HL-60/S4 treated with phorbol 12-myristate 13-acetate at 8.2 ng/mL for 4 days and 3 days (cell line): ENCODE data around the gene MYOM3.

Experiments used
- in situ Hi-C: fragments of 300-500 bp; cut with MboI; formaldehyde crosslinking; loops from 2 replicates; pipeline ENCODE4 v1.15.0; 2022; ENCODE audit warnings: low sequenced_read_pairs

The MYOM3 gene

DNA sequence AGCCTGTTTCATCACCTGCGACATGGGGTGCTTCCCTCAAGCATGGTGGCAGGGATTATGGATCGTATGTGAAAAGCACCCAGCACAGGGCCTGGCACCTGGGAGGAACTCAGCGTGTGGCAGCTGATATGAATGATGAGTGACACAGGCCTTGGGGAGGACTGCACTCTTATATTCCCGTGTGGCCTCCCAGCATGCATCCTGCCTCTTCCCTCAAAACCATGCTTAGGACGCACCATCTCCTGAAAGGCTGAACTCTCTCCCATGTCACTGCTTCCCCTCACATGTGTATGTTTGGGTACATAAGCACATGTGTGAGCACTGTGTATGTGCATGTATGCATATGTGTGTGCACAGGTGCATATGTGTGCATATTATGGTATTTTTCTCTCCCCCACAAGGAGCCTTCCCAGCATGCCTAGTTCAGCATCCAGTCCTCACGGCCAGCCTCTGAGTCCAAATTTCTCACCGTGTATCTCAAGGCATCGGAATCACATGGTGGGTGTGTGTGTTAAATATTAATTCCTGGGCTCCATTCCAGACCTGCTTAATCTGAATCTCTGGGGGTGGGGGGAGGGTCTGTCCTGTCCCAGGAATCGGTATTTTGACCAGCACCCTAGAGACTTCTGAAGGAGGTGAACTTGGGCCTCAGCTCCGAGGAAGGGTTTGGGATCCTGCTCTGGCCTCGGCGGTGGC lies 12.8 kb downstream of the MYOM3 start:
- in situ Hi-C loops, result loop anchor here (25.0 kb wide), 1 partner anchor 288 kb away; no protein-coding TSS in a partner anchor

DNA sequence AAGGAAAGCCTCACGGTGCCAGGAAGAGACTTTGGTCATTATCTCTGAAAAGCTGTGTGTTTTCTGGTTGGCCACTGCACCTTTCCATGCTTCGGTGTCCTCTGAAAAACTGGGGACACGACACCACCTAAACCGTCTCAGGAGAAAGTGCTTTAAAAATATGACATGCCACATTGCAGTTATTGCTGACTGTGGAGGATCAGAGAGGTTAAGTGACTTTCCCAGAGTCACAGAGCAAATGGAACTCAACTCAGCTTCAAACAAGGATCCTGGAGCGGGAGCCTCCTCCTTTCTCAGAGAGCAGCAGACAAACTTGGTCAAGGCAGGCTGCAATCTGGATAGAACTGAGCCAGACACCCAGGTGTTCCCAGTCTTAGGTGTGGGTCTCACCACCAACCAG lies 13.8 kb downstream of the MYOM3 start:
- in situ Hi-C loops, result loop anchor here (25.0 kb wide), 1 partner anchor 289 kb away; no protein-coding TSS in a partner anchor

DNA sequence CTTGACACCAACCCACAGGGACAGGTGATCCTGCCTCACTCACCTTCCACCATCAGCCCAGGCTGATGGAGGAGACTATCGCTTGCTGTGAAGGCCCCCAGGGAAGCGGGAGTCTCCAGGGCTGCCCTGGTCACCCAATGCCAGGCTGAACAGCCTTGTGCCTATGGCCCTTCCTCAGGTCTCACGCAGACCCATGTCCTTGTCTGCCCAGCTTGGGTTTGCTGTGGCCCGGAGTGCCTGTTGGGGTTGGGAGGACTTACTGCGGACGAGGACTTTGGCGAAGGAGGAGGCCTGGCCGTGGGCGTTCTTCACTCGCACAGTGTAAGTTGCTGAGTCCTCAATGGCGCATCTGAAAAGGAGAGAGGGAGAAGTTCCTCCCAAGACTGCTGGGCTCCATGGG lies 14.3 kb downstream of the MYOM3 start:
- in situ Hi-C loops, result loop anchor here (25.0 kb wide), 1 partner anchor 290 kb away; no protein-coding TSS in a partner anchor

DNA sequence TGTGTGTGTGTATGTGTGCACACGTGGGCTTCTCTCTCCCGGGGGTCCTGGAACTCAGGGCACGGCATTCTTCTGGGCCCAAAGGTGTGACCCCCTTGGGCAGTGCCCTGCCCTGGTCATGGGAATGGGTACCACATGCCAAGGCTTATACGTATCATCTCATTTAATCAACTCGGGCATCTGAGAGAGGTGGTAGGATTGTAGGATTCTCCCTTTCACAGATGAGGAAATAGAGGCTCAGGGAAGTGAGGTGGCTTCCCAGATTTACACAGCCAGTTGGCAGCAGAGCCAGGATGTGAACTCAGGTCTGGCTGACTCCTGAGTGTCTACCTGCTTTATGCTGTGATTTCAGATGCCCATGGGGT lies 15.2 kb downstream of the MYOM3 start:
- in situ Hi-C loops, result loop anchor here (25.0 kb wide), 1 partner anchor 291 kb away; no protein-coding TSS in a partner anchor

DNA sequence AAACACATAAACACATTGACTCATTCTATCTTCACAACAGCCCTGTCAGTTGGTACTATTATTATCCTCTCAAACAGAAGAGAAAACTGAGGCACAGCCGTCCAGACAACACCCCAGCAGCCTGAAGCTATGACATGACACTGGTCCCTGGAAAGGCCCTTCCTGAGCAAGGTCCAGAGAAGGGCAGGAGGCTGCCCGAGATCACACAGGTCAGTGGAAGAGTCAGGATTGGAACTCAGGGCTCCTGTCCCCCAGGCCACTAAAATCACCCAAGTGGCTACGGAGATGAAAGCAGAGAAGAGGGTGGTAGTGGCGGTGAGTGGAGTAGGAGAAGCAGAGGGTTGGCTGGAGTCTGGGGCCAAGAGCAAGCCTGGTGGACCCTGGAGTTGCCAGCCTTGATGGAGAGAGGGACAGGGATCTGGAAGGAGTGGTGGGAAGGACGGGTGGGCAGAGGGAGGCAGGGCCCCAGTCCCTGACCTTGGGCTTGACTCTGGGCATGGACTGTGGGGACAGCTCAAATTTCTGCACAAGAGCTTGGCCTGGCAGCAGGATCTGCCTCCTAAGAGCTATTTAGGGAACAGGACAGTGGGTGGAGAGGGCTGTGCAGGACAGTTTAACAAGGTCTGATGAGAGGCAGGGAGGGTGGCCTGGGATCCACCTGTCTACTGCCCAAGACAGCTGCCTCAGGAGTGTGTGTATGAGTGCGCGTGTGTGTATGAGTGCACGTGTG lies 15.8 kb downstream of the MYOM3 start:
- in situ Hi-C loops, result loop anchor here (25.0 kb wide), 1 partner anchor 291 kb away; no protein-coding TSS in a partner anchor

DNA sequence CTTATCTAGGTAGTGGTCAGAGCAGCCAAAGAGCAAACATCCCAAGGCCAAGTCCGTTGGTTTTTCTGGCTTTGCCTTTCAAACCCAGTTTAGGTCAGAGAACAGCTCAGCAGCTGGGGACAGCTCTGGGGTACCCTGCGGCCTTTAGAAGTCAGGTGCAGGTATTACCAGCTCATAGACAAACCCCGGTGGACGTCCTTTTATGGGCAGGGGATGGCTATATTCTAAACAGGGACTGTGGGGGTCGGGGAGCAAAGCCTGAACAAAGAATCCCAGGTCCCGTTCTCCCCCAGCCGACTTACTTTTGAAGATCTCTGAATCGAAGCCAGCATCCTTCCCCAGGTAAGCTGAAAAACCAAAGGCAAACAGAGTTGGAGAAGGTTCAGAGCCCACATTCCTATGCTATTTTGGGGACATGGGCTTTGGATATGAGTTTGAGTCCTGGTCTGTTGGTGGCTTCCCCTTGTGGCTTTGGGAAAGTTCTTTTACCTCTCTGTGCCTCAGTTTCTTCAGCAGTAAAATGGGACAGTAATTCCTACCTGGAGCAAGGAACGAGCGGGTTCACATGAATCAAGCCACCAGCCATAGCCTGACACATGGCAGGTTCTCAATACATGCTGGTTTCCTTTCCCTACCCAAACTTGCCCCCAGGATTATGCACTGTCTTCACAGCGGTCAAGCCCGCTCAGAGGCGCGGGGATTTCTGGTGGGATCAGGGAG lies 16.6 kb downstream of the MYOM3 start:
- in situ Hi-C loops, result loop anchor here (25.0 kb wide), 1 partner anchor 292 kb away; no protein-coding TSS in a partner anchor

DNA sequence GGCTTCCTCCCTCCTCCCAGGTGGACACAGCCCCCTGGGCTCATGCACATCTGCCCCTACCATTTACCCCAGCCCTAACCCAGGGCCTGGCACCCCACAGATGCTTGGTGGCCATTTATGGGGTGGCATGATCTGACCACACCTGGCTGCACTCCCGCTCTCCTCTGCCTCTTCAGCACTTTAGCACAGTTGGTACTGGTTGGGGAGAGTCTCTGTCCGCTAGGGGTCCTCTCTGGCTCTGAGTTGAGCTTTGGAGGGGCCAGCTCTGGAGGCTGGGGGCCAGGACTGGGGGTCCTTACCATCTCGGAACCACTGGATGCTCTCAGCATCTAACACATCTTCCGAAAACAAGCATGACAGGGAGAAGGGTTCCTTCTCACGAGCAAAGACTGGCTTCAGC lies 17.4 kb downstream of the MYOM3 start:
- in situ Hi-C loops, result loop anchor here (25.0 kb wide), 1 partner anchor 293 kb away; no protein-coding TSS in a partner anchor

DNA sequence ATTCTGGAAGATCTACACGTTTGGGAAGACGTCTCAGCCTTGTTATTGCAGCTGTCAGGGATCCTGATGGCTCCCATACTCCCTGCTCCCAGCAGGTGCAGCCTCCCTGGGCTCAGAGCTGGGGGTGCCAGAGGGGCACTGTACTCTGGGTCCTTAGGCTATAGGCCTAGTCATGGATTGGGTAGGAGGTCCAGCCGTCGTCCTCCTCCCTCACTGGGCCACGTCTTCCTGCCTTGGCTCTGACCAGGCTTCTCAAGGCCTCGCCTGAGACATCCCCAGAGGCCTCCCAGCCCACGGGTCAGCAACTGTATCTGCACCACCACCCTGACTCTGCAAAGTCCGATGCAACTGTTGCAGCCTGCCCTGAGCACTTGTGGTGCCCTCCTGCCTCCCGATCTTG lies 18.2 kb downstream of the MYOM3 start:
- in situ Hi-C loops, result loop anchor here (25.0 kb wide), 1 partner anchor 294 kb away; no protein-coding TSS in a partner anchor

DNA sequence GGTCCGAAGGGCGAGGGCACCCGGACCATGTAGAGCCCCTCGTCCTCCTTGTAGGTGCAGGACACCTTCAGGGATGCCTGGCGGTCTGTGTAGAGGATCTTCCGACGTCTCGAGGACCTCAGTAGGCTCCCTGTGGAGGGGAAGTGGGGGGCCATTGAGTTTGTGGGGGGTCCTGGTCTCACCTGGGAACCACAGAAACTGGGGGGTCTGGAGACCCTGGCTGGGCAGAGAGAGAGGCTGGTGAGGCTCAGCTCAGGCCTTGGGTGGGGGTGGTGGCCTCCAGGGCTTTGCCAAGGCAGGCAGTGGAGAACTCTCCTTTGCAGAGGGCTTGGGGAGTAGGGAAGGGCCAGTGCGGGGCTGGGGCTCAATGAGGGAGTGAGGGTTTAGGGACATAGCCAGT lies 19.0 kb downstream of the MYOM3 start:
- in situ Hi-C loops, result loop anchor here (25.0 kb wide), 1 partner anchor 294 kb away; no protein-coding TSS in a partner anchor

DNA sequence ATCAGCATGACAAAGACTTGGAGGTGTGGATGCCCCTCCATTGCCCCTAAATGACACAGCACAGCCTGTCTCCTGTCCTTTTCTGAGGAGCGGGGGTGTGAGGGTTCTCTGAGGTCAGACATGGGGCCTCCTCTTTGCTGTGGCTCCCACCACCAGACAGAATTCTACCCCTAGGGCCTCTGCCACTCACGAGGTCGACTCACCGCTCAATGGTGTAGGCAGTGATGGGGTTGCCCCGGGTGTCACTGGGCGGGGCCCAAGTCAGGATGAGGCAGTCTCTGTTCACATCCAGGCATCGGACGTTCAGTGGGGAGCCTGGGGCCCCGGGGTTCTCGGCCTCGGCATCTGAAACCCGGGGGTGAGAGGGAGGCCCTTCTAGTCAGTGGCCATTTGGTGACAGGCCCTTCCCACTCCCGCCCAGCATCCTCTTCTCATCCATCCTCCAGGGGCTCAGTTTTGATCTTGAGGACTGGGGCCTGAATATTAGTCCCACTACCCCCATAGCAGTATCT lies 19.9 kb downstream of the MYOM3 start:
- in situ Hi-C loops, result loop anchor here (25.0 kb wide), 1 partner anchor 295 kb away; no protein-coding TSS in a partner anchor

DNA sequence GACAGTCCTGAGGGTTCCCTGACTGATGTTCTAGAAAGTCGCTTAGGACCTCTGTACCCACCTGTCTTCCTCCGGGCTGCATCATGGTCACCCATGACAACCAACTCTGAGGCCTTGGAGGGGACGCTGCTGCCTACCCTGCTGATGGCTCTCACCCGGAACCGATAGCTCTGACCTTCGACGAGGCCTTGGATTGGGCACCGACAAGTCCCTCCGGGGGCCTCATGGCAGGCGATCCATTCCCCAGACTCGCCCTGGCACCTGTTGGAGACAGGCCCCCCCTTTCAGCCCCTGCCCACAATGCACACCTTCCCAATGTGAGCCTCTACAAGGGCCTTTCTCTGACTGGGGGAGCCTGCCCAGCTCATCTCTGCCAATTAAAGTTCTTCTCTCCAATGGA lies 21.2 kb downstream of the MYOM3 start:
- in situ Hi-C loops, result loop anchor here (25.0 kb wide), 1 partner anchor 297 kb away; no protein-coding TSS in a partner anchor

DNA sequence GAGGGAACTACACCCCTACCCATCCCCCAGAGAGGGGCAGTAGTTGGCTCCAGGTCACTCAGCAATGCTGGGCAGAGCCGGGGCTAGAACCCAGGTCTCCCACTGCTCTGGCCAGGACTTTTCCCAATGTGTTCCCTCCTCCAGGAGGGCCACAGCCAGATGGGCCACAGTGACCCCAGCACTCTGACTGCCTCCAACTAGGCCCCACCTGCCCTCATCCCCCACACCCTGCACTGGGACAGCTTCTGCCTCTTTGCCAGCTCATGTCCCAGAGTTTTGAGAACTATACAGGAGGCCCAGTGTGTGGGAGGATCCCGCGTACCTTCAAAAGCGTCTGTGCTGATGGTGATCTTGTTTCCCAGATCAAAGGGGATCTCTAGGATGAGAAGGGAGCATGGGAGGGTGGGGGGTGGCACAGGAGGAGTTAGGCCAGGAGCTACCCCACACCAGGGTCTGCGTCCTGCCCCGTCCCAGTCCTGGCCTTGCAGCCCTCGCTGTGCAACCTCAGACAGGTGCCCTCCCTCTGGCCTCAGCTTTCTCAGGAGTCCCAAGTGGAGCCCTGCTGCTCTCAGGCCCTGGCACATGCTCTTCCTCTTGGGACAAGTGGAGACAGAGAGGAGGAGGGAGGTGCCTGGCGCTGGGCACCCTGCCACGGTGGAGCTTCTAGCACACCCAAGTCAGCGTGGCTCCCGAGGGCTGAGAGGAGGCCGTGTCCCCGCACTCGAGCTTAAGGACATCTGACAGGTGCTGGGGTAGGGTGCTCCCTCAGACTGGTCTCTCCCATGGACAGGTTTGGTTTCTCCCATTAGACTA lies 22.0 kb downstream of the MYOM3 start:
- in situ Hi-C loops, result loop anchor here (25.0 kb wide), 1 partner anchor 297 kb away; no protein-coding TSS in a partner anchor

DNA sequence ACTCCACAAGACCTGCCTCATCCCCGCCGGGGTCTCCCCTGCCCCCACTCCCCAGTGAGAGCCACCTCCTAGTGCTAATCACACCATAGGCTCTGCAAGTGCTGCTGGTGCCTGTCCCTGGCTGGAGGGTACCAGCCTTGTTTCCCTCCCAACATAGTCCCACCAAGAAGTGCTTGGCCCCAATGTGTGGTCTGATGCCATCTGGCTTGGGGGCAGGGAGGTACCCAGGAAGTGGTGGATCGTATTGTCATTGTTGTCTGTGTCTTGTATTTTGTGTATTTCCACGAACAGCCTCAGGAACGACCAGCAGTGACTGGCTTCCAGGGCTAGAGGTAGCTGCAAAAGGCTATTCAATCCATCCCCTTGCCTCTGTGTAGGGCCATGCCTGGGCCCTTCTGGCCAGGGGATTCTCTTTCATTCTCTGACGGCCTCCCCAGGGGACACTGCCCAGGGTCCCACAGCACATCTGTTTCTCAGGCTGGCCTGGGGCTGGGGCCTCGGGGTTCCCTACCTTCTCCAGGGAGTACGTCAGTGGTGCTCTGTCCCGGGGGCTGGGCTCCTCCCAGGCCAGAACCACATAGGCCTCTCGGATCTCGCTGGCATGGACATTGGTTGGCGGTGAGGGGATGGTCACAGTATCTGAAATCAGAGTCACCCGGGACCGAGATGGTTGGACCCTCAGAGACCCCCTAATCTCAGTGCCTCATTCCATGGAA lies 22.8 kb downstream of the MYOM3 start:
- in situ Hi-C loops, result loop anchor here (25.0 kb wide), 1 partner anchor 298 kb away; no protein-coding TSS in a partner anchor

DNA sequence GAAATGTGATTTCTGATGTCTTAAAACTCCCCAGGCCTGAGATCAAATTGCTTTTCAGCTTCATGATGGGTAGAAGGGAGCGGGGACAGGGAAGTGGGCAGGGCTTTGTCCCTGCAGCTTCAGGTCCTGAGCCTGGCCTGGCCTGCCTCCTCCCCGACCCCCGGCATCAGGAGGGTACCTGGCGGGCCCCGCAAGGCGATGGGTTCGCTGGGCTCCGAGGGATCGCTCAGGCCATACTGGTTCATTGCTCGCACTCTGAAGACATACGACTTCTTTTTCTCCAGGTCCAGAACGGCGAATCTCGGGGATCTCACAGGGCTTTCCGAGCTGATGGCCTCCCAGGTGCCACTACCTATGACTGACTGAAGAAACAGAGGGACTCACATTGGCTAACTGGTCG lies 25.5 kb downstream of the MYOM3 start:
- in situ Hi-C loops, result loop anchor here (25.0 kb wide), 1 partner anchor 301 kb away; no protein-coding TSS in a partner anchor

DNA sequence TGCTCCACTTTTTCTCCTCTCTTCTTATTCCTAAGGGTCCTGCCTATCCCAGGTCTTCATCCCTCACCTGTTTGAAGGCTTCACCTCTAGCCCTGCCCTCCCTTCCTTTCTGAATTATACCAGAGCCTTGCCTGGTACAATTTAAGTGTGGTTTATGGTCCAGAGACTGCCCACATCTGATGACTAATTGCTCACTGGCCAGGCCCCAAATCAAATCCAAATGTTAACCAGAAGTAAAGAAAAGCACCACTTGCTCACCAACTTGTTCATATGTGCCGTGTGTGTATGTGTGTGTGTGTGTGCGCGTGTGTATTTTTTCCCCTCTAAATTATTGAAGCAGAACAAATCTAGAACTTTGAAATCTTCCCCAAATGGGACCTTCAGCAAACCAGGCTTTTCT lies 26.4 kb downstream of the MYOM3 start:
- in situ Hi-C loops, result loop anchor here (25.0 kb wide), 1 partner anchor 302 kb away; no protein-coding TSS in a partner anchor

DNA sequence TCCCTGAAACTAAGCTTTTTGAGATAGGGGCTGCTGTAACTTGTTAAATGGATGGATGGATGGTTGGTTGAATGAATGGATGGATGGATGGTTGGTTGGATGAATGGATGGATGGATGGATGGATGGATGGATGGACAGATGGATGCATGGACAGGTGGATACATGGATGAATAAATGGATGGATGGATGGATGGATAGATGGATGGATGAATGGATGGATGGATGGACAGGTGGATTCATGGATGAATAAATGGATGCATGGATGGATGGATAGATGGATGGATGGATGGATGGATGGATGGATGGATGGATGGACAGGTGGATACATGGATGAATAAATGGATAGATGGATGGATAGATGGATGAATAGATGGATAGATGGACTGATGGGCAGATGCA lies 26.9 kb downstream of the MYOM3 start:
- in situ Hi-C loops, result loop anchor here (25.0 kb wide), 1 partner anchor 302 kb away; no protein-coding TSS in a partner anchor

DNA sequence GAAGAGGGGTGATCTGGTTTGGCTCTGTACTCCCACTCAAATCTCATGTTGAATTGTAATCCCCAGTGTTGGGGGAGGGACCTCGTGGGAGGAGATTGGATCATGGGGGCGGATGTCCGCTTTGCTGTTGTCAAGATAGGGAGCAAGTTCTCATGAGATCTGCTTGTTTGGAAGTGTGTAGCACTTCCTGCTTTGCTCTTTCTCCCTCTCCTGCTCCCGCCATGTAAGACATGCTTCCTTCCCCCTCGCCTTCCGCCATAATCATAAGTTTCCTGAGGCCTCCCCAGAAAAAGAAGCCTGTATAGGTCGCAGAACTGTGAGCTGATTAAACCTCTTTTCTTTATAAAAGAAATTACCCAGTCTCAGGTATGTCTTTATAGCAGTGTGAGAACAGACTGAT lies 27.9 kb downstream of the MYOM3 start:
- in situ Hi-C loops, result loop anchor here (25.0 kb wide), 1 partner anchor 303 kb away; no protein-coding TSS in a partner anchor

DNA sequence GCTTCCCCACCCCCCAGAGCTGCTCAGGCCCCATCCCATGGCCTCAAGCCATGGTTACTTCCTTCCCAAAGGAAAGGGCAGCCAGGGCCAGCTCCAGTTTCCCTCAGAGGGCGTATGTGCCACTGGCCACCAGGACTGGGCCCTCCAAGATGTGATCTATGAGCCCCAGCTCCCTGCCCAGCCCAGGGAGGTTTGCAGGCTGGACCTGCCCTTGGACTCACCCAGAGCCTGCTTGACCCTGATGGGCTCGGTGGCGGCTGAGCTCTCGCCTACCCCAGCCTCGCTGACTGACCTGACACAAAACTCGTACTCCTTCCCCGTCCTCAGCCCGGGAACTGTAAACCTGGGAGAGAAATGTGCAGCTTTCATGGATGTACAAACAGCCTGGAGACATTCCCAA lies 29.6 kb downstream of the MYOM3 start:
- in situ Hi-C loops, result loop anchor here (25.0 kb wide), 1 partner anchor 305 kb away; no protein-coding TSS in a partner anchor

DNA sequence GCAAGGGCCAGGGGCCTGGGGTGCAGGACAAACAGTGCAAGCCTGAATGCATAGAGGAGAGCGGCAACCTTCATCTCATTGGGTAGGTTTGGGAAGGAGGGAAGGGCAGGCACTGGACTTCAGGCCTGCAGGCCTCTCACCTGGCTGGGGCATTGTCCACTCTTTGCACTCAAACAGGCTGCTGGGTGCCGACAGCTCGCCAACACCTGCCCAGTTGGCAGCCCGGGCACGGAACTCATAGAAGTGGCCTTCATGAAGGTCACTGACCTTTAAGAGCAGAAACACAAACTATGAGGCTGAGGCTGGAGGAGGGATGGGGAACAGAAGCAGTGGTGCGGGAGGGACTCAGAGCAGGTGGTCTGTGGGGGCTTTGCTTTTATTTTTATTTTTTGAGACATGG lies 30.7 kb downstream of the MYOM3 start:
- in situ Hi-C loops, result loop anchor here (25.0 kb wide), 1 partner anchor 306 kb away; no protein-coding TSS in a partner anchor
